ENCODE measurements around the gene ZNHIT3. TPM values are rescaled to one million over a fixed set of nuclear protein-coding genes. Genes with fewer than 3 reads are reported as not detected.
"Not testable (repeated sequence)": the region's sequence is repeated elsewhere in the genome, so short reads cannot be mapped to it uniquely, and the experiment has no call there.

ZNHIT3 gene
- total and polyA plus RNA-seq, 2 of the 13 experiments (the other 11 are each of a cell fraction or from before 2014, with no cell fraction given): 66.6 to 77.4 TPM

- peak; percentile 26 for TF ChIP-seq CTCF (CRISPR knock-in tag; IDR thresholded peaks at IDR 0.05)
- H3K79me2 ChIP-seq (ENCODE audit: insufficient read depth, low read length); H3K9ac ChIP-seq (ENCODE audit: insufficient read depth, low read depth, low read length); H3K4me2 ChIP-seq (ENCODE audit: low read depth, low read length); DNase-seq (ENCODE audit: low spot score); H3K36me3 ChIP-seq (replicated peaks in 1 of 2; ENCODE audit: control insufficient read depth in 1 of 2, insufficient read depth in 2 of 2, low read length in 2 of 2); H3K4me3 ChIP-seq (replicated peaks in 1 of 3; ENCODE audit: insufficient read depth in 1 of 3, low read depth in 2 of 3, low read length in 3 of 3); CTCF ChIA-PET (ENCODE audit: low intra/inter-chr PET ratio, low total read pairs); FAIRE-seq; intact Hi-C loops (cut with micrococcal nuclease; ENCODE audit: unreplicated experiment); H2AFZ ChIP-seq (ENCODE audit: low read length); H4K20me1 ChIP-seq (ENCODE audit: insufficient read depth, low read length); POLR2A ChIA-PET; BruUV-seq (replicated peaks); H3K27me3 ChIP-seq (ENCODE audit: control insufficient read depth in 1 of 2, insufficient read depth in 2 of 2, low read length in 2 of 2); H3K9me3 ChIP-seq (ENCODE audit: low read length); H3K27ac ChIP-seq (ENCODE audit: extremely low read length, insufficient read depth, low read length); in situ Hi-C loops (cut with HindIII; ENCODE audit: extremely low pct_ligation_motif_present, low pct_unique_long_range_greater_than_20kb); H3K4me1 ChIP-seq (ENCODE audit: insufficient read depth, low read length): not testable (repeated sequence)
- 80% methylated on average over 1 of the region's 15 CpGs for WGBS (ENCODE audit: low lambda C conversion rate)
- peak; percentile 83 for ATAC-seq
Observed at GRCh38 chr17:36449997-36450396, 36.5 kb upstream of the ZNHIT3 start.

- H3K79me2 ChIP-seq (ENCODE audit: insufficient read depth, low read length); H3K36me3 ChIP-seq (replicated peaks in 1 of 2; ENCODE audit: control insufficient read depth in 1 of 2, insufficient read depth in 2 of 2, low read length in 2 of 2); in situ Hi-C loops (cut with HindIII; ENCODE audit: extremely low pct_ligation_motif_present, low pct_unique_long_range_greater_than_20kb); H3K4me1 ChIP-seq (ENCODE audit: insufficient read depth, low read length); H3K4me3 ChIP-seq (replicated peaks in 1 of 3; ENCODE audit: insufficient read depth in 1 of 3, low read depth in 2 of 3, low read length in 3 of 3); H2AFZ ChIP-seq (ENCODE audit: low read length); ATAC-seq; H3K9ac ChIP-seq (ENCODE audit: insufficient read depth, low read depth, low read length); H3K9me3 ChIP-seq (ENCODE audit: low read length); DNase-seq (ENCODE audit: low spot score); H4K20me1 ChIP-seq (ENCODE audit: insufficient read depth, low read length); H3K27ac ChIP-seq (ENCODE audit: extremely low read length, insufficient read depth, low read length); POLR2A ChIA-PET; intact Hi-C loops (cut with micrococcal nuclease; ENCODE audit: unreplicated experiment); H3K27me3 ChIP-seq (ENCODE audit: control insufficient read depth in 1 of 2, insufficient read depth in 2 of 2, low read length in 2 of 2); CTCF ChIA-PET (ENCODE audit: low intra/inter-chr PET ratio, low total read pairs); H3K4me2 ChIP-seq (ENCODE audit: low read depth, low read length); FAIRE-seq; BruUV-seq (replicated peaks): not testable (repeated sequence)
- 0% methylated on average over 1 of the region's 9 CpGs for WGBS (ENCODE audit: low lambda C conversion rate)
Observed at GRCh38 chr17:36452888-36453287, 33.6 kb upstream of the ZNHIT3 start.

GRCh38 chr17:36457701-36458100 lies 28.8 kb upstream of the ZNHIT3 start:
- H3K27me3 ChIP-seq (ENCODE audit: control insufficient read depth in 1 of 2, insufficient read depth in 2 of 2, low read length in 2 of 2): peaks cover 2 to 15% of the 10 kb centered on the region in 2 experiments; a peak in 2 of 5 replicates
- CTCF ChIA-PET (ENCODE audit: low intra/inter-chr PET ratio, low total read pairs); POLR2A ChIA-PET; in situ Hi-C loops (cut with HindIII; ENCODE audit: extremely low pct_ligation_motif_present, low pct_unique_long_range_greater_than_20kb); DNase-seq (ENCODE audit: low spot score); BruUV-seq (replicated peaks); H3K79me2 ChIP-seq (ENCODE audit: insufficient read depth, low read length); H4K20me1 ChIP-seq (ENCODE audit: insufficient read depth, low read length); H3K27ac ChIP-seq (ENCODE audit: extremely low read length, insufficient read depth, low read length); H2AFZ ChIP-seq (ENCODE audit: low read length); H3K9ac ChIP-seq (ENCODE audit: insufficient read depth, low read depth, low read length); H3K9me3 ChIP-seq (ENCODE audit: low read length); FAIRE-seq; H3K4me2 ChIP-seq (ENCODE audit: low read depth, low read length); H3K36me3 ChIP-seq (replicated peaks in 1 of 2; ENCODE audit: control insufficient read depth in 1 of 2, insufficient read depth in 2 of 2, low read length in 2 of 2); intact Hi-C loops (cut with micrococcal nuclease; ENCODE audit: unreplicated experiment); H3K4me3 ChIP-seq (replicated peaks in 1 of 3; ENCODE audit: insufficient read depth in 1 of 3, low read depth in 2 of 3, low read length in 3 of 3); H3K4me1 ChIP-seq (ENCODE audit: insufficient read depth, low read length); ATAC-seq: not testable (repeated sequence)
- no CpG with 5 or more reads among the region's 9 CpGs for WGBS (ENCODE audit: low lambda C conversion rate)
